Sigmoid colon (tissue), 4 donors: ENCODE results near the gene CARD18.

Experiments used
- CTCF ChIP-seq, 4 experiments: fragments of 450-650 bp in 3 of 4; fragments of 200-600 bp in 1 of 4; IDR thresholded peaks; one replicate each; pipeline ENCODE4 v1.5.1; 2016 to 2019; ENCODE audit warnings: antibody characterized with exemption in 4 of 4, mild to moderate bottlenecking in 3 of 4, moderate library complexity in 2 of 4
- EP300 ChIP-seq, 4 donors: sonication (generic); formaldehyde crosslinking; IDR thresholded peaks; one replicate each; pipeline ENCODE4 v1.6.1; 2017; ENCODE audit warnings: antibody characterized with exemption in 4 of 4
- POLR2A ChIP-seq, 2 donors: fragments of 450-650 bp; IDR thresholded peaks; one replicate each; pipeline ENCODE4 v1.6.1; 2016; ENCODE audit warnings: antibody characterized with exemption in 2 of 2, mild to moderate bottlenecking in 2 of 2, moderate library complexity in 2 of 2
- POLR2AphosphoS5 ChIP-seq, 4 donors: sonication (generic); formaldehyde crosslinking; IDR thresholded peaks; one replicate each; pipeline ENCODE4 v1.6.1; 2017; ENCODE audit warnings: antibody characterized with exemption in 4 of 4

GRCh38 chr11:105167244-105167643 is 27.7 kb upstream of the CARD18 start:
- TF ChIP-seq CTCF (IDR thresholded peaks at IDR 0.05) (no peak), POLR2A (IDR thresholded peaks at IDR 0.05) (no peak), POLR2AphosphoS5 (IDR thresholded peaks at IDR 0.05) (no peak), EP300 (IDR thresholded peaks at IDR 0.05) (no peak)
